WTC11 (cell line): Measurements from ENCODE around the gene ARHGEF1.

Experiments used
- CREB1 ChIP-seq: sonication (generic); formaldehyde crosslinking; IDR thresholded peaks from 2 replicates; pipeline ENCODE4 v1.8.0; 2023; ENCODE audit warnings: mild to moderate bottlenecking, missing genetic modification reagents
- ELF4 ChIP-seq: sonication (generic); formaldehyde crosslinking; IDR thresholded peaks from 2 replicates; pipeline ENCODE4 v1.8.1; 2022; ENCODE audit warnings: low read depth, mild to moderate bottlenecking, moderate library complexity, missing genetic modification reagents
- ETV6 ChIP-seq: sonication (generic); formaldehyde crosslinking; IDR thresholded peaks from 2 replicates; pipeline ENCODE4 v1.8.1; 2022; ENCODE audit warnings: mild to moderate bottlenecking, missing genetic modification reagents
- SMAD3 ChIP-seq: sonication (generic); formaldehyde crosslinking; IDR thresholded peaks from 2 replicates; pipeline ENCODE4 v1.8.0; 2022; ENCODE audit warnings: missing genetic modification reagents, mild to moderate bottlenecking, borderline replicate concordance
- TF ChIP-seq, protein P1 (sequence below): fragments of 200-600 bp; IDR thresholded peaks from 2 replicates; pipeline ENCODE4 v1.8.0; 2022; ENCODE audit warnings: antibody characterized with exemption

DNA sequence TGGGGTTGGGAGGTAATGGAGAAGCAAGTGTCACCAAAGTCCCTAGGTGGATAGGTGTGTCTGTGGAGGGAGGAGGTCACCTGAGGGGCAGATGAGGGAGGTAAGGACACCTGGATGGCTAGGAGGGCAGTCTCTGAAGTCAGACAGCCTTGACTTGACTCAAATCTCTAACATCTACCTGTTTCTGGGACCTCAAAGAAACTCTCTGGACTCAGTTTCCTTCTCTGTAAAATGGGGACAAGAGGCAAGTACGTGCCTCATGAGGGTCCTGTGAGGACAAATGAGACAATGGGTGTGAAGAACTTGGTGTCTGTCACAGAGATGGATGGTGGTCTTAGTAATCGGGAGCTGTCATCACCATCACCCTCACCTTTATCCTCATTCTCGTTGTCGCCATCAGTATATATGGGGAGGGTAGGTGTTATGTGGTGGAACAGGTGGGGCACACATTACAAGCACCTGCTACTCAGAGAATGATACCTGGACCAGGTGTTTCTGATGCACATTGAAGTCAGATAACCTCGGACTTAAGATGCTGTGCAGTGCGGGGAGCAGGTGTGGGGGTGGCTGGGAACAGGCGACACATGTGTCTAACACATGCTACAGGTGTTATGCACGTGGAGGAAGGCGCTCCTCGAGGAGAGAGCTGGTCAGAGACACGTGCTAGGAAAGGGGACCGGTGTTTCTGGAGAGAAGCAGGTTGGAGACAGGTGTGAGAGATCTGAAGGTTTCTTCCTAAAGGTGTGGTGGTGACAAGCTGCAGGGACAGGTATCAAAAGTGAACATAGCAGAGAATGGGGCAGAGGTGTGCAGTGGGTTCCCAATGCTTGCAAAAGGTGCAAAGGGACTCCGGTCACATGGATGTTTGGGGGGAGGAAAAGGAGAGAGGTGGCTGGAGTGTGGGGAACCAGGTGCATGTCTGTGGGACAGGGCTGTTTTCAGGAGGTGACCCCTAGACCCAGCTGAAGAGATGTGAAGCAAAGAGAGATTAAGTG lies 41.5 kb downstream of the ARHGEF1 start:
- TF ChIP-seq, protein P1, sequence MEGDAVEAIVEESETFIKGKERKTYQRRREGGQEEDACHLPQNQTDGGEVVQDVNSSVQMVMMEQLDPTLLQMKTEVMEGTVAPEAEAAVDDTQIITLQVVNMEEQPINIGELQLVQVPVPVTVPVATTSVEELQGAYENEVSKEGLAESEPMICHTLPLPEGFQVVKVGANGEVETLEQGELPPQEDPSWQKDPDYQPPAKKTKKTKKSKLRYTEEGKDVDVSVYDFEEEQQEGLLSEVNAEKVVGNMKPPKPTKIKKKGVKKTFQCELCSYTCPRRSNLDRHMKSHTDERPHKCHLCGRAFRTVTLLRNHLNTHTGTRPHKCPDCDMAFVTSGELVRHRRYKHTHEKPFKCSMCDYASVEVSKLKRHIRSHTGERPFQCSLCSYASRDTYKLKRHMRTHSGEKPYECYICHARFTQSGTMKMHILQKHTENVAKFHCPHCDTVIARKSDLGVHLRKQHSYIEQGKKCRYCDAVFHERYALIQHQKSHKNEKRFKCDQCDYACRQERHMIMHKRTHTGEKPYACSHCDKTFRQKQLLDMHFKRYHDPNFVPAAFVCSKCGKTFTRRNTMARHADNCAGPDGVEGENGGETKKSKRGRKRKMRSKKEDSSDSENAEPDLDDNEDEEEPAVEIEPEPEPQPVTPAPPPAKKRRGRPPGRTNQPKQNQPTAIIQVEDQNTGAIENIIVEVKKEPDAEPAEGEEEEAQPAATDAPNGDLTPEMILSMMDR, result no peak
- TF ChIP-seq CREB1 (CRISPR knock-in tag), result no peak
- no peak for TF ChIP-seq ELF4
- TF ChIP-seq ETV6, result no peak
- TF ChIP-seq SMAD3 (CRISPR knock-in tag), result no peak
